Ishikawa (cell line): ENCODE data around the gene RGS6.

Source experiments
- EP300 ChIP-seq: IDR thresholded peaks from 2 replicates; pipeline ENCODE4 v1.6.1; 2012; ENCODE audit warnings: borderline replicate concordance
- NFIC ChIP-seq: IDR thresholded peaks from 2 replicates; pipeline ENCODE4 v1.6.1; 2012
- RAD21 ChIP-seq: IDR thresholded peaks from 2 replicates; pipeline ENCODE4 v1.6.1; 2012; ENCODE audit warnings: low read depth
- USF1 ChIP-seq: IDR thresholded peaks from 2 replicates; pipeline ENCODE4 v1.6.1; 2012
- YY1 ChIP-seq: IDR thresholded peaks from 2 replicates; pipeline ENCODE4 v1.6.1; 2012; ENCODE audit warnings: low read depth

GRCh38 chr14:72098210-72098609, 166.0 kb downstream of the RGS6 start:
- no peak for TF ChIP-seq EP300
- TF ChIP-seq USF1 = no peak
- no peak for TF ChIP-seq RAD21
- no peak for TF ChIP-seq YY1
- TF ChIP-seq NFIC = no peak
